ENCODE results near the gene CALY. TPM values are rescaled to one million over a fixed set of nuclear protein-coding genes. Genes with fewer than 3 reads are reported as not detected.

The CALY gene
- total RNA-seq, 1 experiment from 2014 or later = 0.47 TPM

DNA sequence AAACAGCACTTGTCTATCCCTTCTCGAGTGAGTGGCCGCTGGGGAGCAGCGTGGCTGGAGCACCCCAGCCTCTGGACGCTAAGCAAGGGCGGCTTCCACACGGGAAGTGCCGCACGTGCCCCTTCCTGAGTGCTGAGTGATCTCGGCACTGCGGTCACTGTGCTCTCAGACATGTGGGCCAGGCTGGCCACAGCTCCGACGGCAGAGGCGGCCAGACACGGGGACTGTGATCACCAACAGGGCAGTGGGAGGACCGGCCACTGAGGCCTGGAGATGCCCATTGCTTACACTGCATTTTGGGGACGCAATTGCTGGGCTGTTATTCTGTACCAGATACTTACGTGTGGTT, 29.4 kb upstream of the CALY start (continued):
- TF ChIP-seq, protein P1, sequence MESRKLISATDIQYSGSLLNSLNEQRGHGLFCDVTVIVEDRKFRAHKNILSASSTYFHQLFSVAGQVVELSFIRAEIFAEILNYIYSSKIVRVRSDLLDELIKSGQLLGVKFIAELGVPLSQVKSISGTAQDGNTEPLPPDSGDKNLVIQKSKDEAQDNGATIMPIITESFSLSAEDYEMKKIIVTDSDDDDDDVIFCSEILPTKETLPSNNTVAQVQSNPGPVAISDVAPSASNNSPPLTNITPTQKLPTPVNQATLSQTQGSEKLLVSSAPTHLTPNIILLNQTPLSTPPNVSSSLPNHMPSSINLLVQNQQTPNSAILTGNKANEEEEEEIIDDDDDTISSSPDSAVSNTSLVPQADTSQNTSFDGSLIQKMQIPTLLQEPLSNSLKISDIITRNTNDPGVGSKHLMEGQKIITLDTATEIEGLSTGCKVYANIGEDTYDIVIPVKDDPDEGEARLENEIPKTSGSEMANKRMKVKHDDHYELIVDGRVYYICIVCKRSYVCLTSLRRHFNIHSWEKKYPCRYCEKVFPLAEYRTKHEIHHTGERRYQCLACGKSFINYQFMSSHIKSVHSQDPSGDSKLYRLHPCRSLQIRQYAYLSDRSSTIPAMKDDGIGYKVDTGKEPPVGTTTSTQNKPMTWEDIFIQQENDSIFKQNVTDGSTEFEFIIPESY (IDR thresholded peaks at IDR 0.05; ENCODE audit: extremely low read depth, insufficient replicate concordance, low read length) = no peak
- TF ChIP-seq SP1 (IDR thresholded peaks at IDR 0.05; ENCODE audit: low read depth) (no peak), CBX3 (IDR thresholded peaks at IDR 0.05; ENCODE audit: low read depth) (no peak), FOSL1 (IDR thresholded peaks at IDR 0.05; ENCODE audit: low read depth) (no peak), SRF (IDR thresholded peaks at IDR 0.05; ENCODE audit: low read depth) (no peak), CEBPB (IDR thresholded peaks at IDR 0.05; ENCODE audit: low read depth) (no peak), ZNF274 (IDR thresholded peaks at IDR 0.05; ENCODE audit: low read depth, low read length) (no peak), JUND (IDR thresholded peaks at IDR 0.05) (no peak), YY1 (IDR thresholded peaks at IDR 0.05; ENCODE audit: extremely low read depth, insufficient replicate concordance, low read depth, low read length) (no peak), EZH2phosphoT487 (IDR thresholded peaks at IDR 0.05; ENCODE audit: borderline replicate concordance) (no peak)
- TF ChIP-seq, protein P2, sequence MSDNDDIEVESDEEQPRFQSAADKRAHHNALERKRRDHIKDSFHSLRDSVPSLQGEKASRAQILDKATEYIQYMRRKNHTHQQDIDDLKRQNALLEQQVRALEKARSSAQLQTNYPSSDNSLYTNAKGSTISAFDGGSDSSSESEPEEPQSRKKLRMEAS (IDR thresholded peaks at IDR 0.05) = no peak

DNA sequence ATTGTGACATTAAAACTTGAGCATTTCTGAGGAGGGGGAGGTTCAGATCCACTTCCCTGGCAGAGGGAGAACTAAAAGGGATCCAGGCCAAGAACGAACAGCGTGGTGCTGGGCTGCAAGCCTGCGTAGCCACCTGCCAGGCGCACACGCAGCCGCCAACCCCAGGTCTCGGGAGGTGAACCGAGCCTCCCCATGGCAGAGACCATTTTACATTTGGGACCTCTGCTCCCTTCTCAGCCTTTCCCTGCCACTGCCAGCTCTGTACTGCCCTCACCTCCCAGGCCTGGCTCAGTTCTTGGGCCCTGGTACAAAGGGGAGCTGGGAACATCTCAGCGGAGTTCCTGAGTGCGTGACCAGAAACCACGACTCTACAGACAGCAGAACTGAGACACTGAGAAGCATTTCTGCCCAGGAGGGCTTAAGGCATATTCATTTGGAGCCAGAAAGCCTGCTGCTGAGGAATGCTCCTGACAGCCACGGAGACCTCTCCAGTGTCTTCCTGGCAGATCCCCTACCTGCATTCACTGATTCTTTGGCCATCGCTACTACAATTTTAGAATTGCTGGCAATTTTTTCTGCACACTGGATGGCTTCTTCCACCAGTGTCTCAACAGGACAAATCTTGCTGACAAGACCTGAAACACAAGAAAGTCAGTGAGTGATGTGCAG, 28.9 kb upstream of the CALY start:
- H3K27me3 ChIP-seq (ENCODE audit: insufficient read depth, low read length) = no peaks in the 10 kb centered on the region
- no peaks in the 10 kb centered on the region for H3K9me2 ChIP-seq (ENCODE audit: insufficient read depth)
- no peaks in the 10 kb centered on the region for H3K9me3 ChIP-seq (ENCODE audit: control insufficient read depth in 1 of 2, insufficient read depth in 1 of 2, low read depth in 1 of 2, low read length in 2 of 2)
- no peak overlapping the region for H3K27ac ChIP-seq (ENCODE audit: low read depth, low read length)
- no peaks in the 10 kb centered on the region; a peak in 2 of 4 replicates for H3K36me3 ChIP-seq (ENCODE audit: control insufficient read depth in 1 of 2, insufficient read depth in 2 of 2, low read length in 2 of 2)
- ATAC-seq (no peak), DNase-seq (ENCODE audit: low read depth, low spot score) (no peak)
- TF ChIP-seq SP1 (IDR thresholded peaks at IDR 0.05; ENCODE audit: low read depth) = no peak
- TF ChIP-seq, protein P3, sequence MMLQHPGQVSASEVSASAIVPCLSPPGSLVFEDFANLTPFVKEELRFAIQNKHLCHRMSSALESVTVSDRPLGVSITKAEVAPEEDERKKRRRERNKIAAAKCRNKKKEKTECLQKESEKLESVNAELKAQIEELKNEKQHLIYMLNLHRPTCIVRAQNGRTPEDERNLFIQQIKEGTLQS (IDR thresholded peaks at IDR 0.05) = no peak
- TF ChIP-seq, protein P2 (IDR thresholded peaks at IDR 0.05) = no peak
- no peak for TF ChIP-seq EZH2 (IDR thresholded peaks at IDR 0.05)
- no peak for TF ChIP-seq ZNF274 (IDR thresholded peaks at IDR 0.05; ENCODE audit: low read depth, low read length)
- TF ChIP-seq ZFX (IDR thresholded peaks at IDR 0.05) = no peak
- TF ChIP-seq SIN3A (IDR thresholded peaks at IDR 0.05; ENCODE audit: low read depth) = no peak
- TF ChIP-seq RAD21 (IDR thresholded peaks at IDR 0.05; ENCODE audit: low read depth) = no peak
- no peak for TF ChIP-seq TCF7L2 (IDR thresholded peaks at IDR 0.05; ENCODE audit: borderline replicate concordance, extremely low read depth, insufficient read depth, insufficient read length)
- no peaks in the 10 kb centered on the region for H3K79me2 ChIP-seq (ENCODE audit: insufficient read depth, low read length)
- BruUV-seq (replicated peaks) = no TSS peak
- intact Hi-C loops (cut with micrococcal nuclease) = no loop called here
- H4K20me1 ChIP-seq (ENCODE audit: insufficient read depth) = no peaks in the 10 kb centered on the region
- POLR2A ChIA-PET = no interaction called here
- RAD21 ChIA-PET (ENCODE audit: low non-redundant PET in 1 of 2, low total read pairs in 2 of 2, uncharacterized antibody in 2 of 2, unreplicated experiment in 2 of 2) = no interaction called here
- H3K9ac ChIP-seq (ENCODE audit: low read length) = no peak overlapping the region
- no peaks in the 10 kb centered on the region for H3K4me1 ChIP-seq (ENCODE audit: control insufficient read depth in 1 of 2, insufficient read depth in 2 of 2, low read length in 2 of 2)
- H2AFZ ChIP-seq (ENCODE audit: low read depth, low read length, poor library complexity, severe bottlenecking) = no peak overlapping the region
- H3K4me2 ChIP-seq (ENCODE audit: low read length) = no peak overlapping the region
- CTCF ChIA-PET = no interaction called here
- H3K4me3 ChIP-seq (replicated peaks in 1 of 2; ENCODE audit: low read depth in 1 of 2, low read length in 2 of 2) = no peak overlapping the region

Measured in HCT116 (cell line).